NOMO-1 (cell line): ENCODE data around the gene CDK6.

Source experiments
- DNase-seq, 2 experiments: peaks; one replicate each; lab custom pipeline; 2025; ENCODE audit not compliant: unreplicated experiment in 2 of 2; lab: John Stamatoyannopoulos, UW

Gene CDK6

GRCh38 chr7:92848441-92848840 is 12.1 kb upstream of the CDK6 start:
- DNase-seq = no peak

GRCh38 chr7:92847305-92847704 is 10.9 kb upstream of the CDK6 start:
- no peak for DNase-seq

GRCh38 chr7:92845736-92846135 is 9.4 kb upstream of the CDK6 start:
- DNase-seq = peak in 1 of 2 experiments; percentile 46

GRCh38 chr7:92843781-92844180 is 7.4 kb upstream of the CDK6 start:
- DNase-seq = no peak

- DNase-seq = no peak
Observed at GRCh38 chr7:92843034-92843760, 6.8 kb upstream of the CDK6 start.

- DNase-seq = peak in 1 of 2 experiments; percentile 49
Observed at GRCh38 chr7:92841192-92841591, 4.8 kb upstream of the CDK6 start.

GRCh38 chr7:92840316-92840715 is 3.9 kb upstream of the CDK6 start:
- DNase-seq = peak; percentile 59 to 89

- DNase-seq = no peak
Observed at GRCh38 chr7:92839901-92840300, 3.5 kb upstream of the CDK6 start.

GRCh38 chr7:92838934-92839333 is 2.6 kb upstream of the CDK6 start:
- DNase-seq = peak in 1 of 2 experiments; percentile 66

GRCh38 chr7:92837000-92837749 is 802 bp upstream of the CDK6 start:
- peak; percentile 75 to 82 for DNase-seq

- peak; percentile 73 to 86 for DNase-seq
Observed at GRCh38 chr7:92835851-92836488, 403 bp downstream of the CDK6 start.

GRCh38 chr7:92835261-92835850 is 1.0 kb downstream of the CDK6 start:
- DNase-seq = peak; percentile 90 to 98

GRCh38 chr7:92834507-92835260 is 1.7 kb downstream of the CDK6 start:
- DNase-seq = peak in 1 of 2 experiments; percentile 67

- DNase-seq = peak; percentile 99 to 100
Observed at GRCh38 chr7:92833766-92834506, 2.4 kb downstream of the CDK6 start.

GRCh38 chr7:92833024-92833765 is 3.2 kb downstream of the CDK6 start:
- DNase-seq = peak; percentile 92 to 97

- DNase-seq = no peak
Observed at GRCh38 chr7:92832534-92833023, 3.8 kb downstream of the CDK6 start.

GRCh38 chr7:92831716-92832533 is 4.4 kb downstream of the CDK6 start:
- peak in 1 of 2 experiments; percentile 76 for DNase-seq

GRCh38 chr7:92830532-92831110 is 5.8 kb downstream of the CDK6 start:
- peak; percentile 63 to 98 for DNase-seq
